ENCODE results near the gene MED27. TPM values are rescaled to one million over a fixed set of nuclear protein-coding genes. Genes with fewer than 3 reads are reported as not detected.

Gene MED27
- total RNA-seq, 1 experiment from 2014 or later: 38.4 TPM

- intact Hi-C loops (cut with micrococcal nuclease): no loop called here
- Histone ChIP-seq H3K36me3 (ENCODE audit: low read depth, low read length) (no peaks in the 10 kb centered on the region), H2AFZ (ENCODE audit: low read length) (no peak overlapping the region), H3K27ac (ENCODE audit: low read length) (no peak overlapping the region), H3K4me2 (ENCODE audit: low read length) (no peak overlapping the region), H3K4me1 (ENCODE audit: insufficient read depth, low read length) (no peaks in the 10 kb centered on the region), H4K20me1 (ENCODE audit: low read length) (no peaks in the 10 kb centered on the region), H3K9me2 (replicated peaks; ENCODE audit: low read length) (no peaks in the 10 kb centered on the region), H3K79me2 (ENCODE audit: low read length) (no peaks in the 10 kb centered on the region), H3F3A (ENCODE audit: low read length, unreplicated experiment) (no peaks in the 10 kb centered on the region), H3K9me3 (ENCODE audit: low read length) (no peaks in the 10 kb centered on the region), H3K4me3 (ENCODE audit: low read length) (no peak overlapping the region), H3K27me3 (ENCODE audit: low read length) (no peaks in the 10 kb centered on the region), H3K9ac (ENCODE audit: low read length) (no peak overlapping the region)
- DNase-seq: no peak
- TF ChIP-seq CTCF (conservative IDR thresholded peaks at IDR 0.05; ENCODE audit: low read depth, low read length): no peak
- TF ChIP-seq EZH2 (IDR thresholded peaks at IDR 0.05; ENCODE audit: low read length, unreplicated experiment): no peak
- no peak for TF ChIP-seq EZH2phosphoT487 (IDR thresholded peaks at IDR 0.05; ENCODE audit: borderline replicate concordance, low read length)
- BruUV-seq (replicated peaks): no TSS peak
- ChIA-PET POLR2A (ENCODE audit: unreplicated experiment) (no interaction called here), CTCF (no interaction called here)
- ATAC-seq: no peak
These were observed 215.1 kb downstream of the MED27 start for GRCh38 chr9:131864531-131864930.

GRCh38 chr9:131863306-131863896 is 216.3 kb downstream of the MED27 start:
- ATAC-seq: no peak
- Histone ChIP-seq H3K4me2 (ENCODE audit: low read length) (no peak overlapping the region), H3K4me1 (ENCODE audit: insufficient read depth, low read length) (no peaks in the 10 kb centered on the region), H3K36me3 (ENCODE audit: low read depth, low read length) (no peaks in the 10 kb centered on the region), H3K27me3 (ENCODE audit: low read length) (no peaks in the 10 kb centered on the region), H2AFZ (ENCODE audit: low read length) (no peak overlapping the region), H3F3A (ENCODE audit: low read length, unreplicated experiment) (no peaks in the 10 kb centered on the region), H3K4me3 (ENCODE audit: low read length) (no peak overlapping the region), H3K9me3 (ENCODE audit: low read length) (no peaks in the 10 kb centered on the region), H3K79me2 (ENCODE audit: low read length) (no peaks in the 10 kb centered on the region), H3K9ac (ENCODE audit: low read length) (no peak overlapping the region), H4K20me1 (ENCODE audit: low read length) (no peaks in the 10 kb centered on the region), H3K9me2 (replicated peaks; ENCODE audit: low read length) (no peaks in the 10 kb centered on the region), H3K27ac (ENCODE audit: low read length) (no peak overlapping the region)
- intact Hi-C loops (cut with micrococcal nuclease): no loop called here
- POLR2A ChIA-PET (ENCODE audit: unreplicated experiment): no interaction called here
- no peak for DNase-seq
- CTCF ChIA-PET: no interaction called here
- no TSS peak for BruUV-seq (replicated peaks)
- TF ChIP-seq EZH2 (IDR thresholded peaks at IDR 0.05; ENCODE audit: low read length, unreplicated experiment): no peak
- no peak for TF ChIP-seq CTCF (conservative IDR thresholded peaks at IDR 0.05; ENCODE audit: low read depth, low read length)
- no peak for TF ChIP-seq EZH2phosphoT487 (IDR thresholded peaks at IDR 0.05; ENCODE audit: borderline replicate concordance, low read length)

- Histone ChIP-seq H2AFZ (ENCODE audit: low read length) (no peak overlapping the region), H3K27me3 (ENCODE audit: low read length) (no peaks in the 10 kb centered on the region), H3K9me3 (ENCODE audit: low read length) (no peaks in the 10 kb centered on the region), H3K4me3 (ENCODE audit: low read length) (no peak overlapping the region), H3K36me3 (ENCODE audit: low read depth, low read length) (no peaks in the 10 kb centered on the region), H4K20me1 (ENCODE audit: low read length) (no peaks in the 10 kb centered on the region), H3K9me2 (replicated peaks; ENCODE audit: low read length) (no peaks in the 10 kb centered on the region), H3K4me2 (ENCODE audit: low read length) (no peak overlapping the region), H3K79me2 (ENCODE audit: low read length) (no peaks in the 10 kb centered on the region), H3K27ac (ENCODE audit: low read length) (no peak overlapping the region), H3K9ac (ENCODE audit: low read length) (no peak overlapping the region), H3K4me1 (ENCODE audit: insufficient read depth, low read length) (no peaks in the 10 kb centered on the region), H3F3A (ENCODE audit: low read length, unreplicated experiment) (no peaks in the 10 kb centered on the region)
- intact Hi-C loops (cut with micrococcal nuclease): no loop called here
- no peak for TF ChIP-seq CTCF (conservative IDR thresholded peaks at IDR 0.05; ENCODE audit: low read depth, low read length)
- no peak for TF ChIP-seq EZH2 (IDR thresholded peaks at IDR 0.05; ENCODE audit: low read length, unreplicated experiment)
- POLR2A ChIA-PET (ENCODE audit: unreplicated experiment): no interaction called here
- CTCF ChIA-PET: no interaction called here
- no TSS peak for BruUV-seq (replicated peaks)
- DNase-seq: no peak
- ATAC-seq: no peak
These were observed 217.4 kb downstream of the MED27 start for GRCh38 chr9:131862261-131862660.
